HG03097 (cell line): ENCODE data around the gene DDX50.
"Not testable (repeated sequence)": the region's sequence is repeated elsewhere in the genome, so short reads cannot be mapped to it uniquely, and the experiment has no call there.

Experiments used
- ATAC-seq: cut with Tn5 transposase; IDR thresholded peaks from one replicate; pipeline ENCODE4 v1.9.1; 2021; ENCODE audit not compliant: unreplicated experiment, low FRiP score

Gene DDX50, protein sequence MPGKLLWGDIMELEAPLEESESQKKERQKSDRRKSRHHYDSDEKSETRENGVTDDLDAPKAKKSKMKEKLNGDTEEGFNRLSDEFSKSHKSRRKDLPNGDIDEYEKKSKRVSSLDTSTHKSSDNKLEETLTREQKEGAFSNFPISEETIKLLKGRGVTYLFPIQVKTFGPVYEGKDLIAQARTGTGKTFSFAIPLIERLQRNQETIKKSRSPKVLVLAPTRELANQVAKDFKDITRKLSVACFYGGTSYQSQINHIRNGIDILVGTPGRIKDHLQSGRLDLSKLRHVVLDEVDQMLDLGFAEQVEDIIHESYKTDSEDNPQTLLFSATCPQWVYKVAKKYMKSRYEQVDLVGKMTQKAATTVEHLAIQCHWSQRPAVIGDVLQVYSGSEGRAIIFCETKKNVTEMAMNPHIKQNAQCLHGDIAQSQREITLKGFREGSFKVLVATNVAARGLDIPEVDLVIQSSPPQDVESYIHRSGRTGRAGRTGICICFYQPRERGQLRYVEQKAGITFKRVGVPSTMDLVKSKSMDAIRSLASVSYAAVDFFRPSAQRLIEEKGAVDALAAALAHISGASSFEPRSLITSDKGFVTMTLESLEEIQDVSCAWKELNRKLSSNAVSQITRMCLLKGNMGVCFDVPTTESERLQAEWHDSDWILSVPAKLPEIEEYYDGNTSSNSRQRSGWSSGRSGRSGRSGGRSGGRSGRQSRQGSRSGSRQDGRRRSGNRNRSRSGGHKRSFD

DNA sequence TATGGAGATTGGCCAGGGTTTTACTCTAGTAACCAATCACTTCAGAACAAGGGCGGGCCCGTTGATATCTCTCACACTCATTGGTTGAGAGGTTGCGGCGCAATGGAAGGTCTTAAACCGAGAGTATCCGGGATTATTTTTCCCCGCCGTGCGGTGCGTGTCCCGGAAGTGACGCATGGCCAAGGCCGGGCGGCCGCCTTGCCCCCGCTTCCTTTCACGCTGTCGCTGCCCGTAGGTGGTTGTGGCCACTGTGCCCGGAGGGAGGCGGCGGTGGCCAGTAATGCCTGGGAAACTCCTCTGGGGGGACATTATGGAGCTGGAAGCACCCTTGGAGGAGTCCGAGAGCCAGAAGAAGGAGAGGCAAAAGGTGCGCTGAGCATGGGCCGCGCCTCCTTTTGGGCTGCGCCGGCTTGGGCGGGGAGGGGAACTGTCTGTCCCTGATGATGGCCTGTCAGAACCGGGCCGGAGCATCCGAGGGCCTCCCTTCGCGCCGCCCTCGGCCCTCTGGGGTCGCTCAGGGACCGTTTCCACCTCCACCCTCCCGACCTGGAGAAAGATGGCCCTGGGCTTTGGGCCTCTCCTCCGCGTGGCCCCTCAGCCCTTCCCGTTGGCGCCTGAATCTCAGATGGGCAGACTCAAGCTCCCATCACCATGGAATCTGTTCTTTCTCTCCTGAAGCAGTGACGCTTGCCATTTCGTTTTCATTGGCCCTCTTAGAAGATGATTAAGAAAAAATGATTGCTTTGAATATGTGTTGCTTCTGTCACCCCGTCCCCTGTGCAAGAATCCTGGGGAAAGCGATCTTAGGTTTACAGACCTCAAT, at the start of gene DDX50:
TSS of gene DDX50 (plus strand) at position 211 of the 823 bp plus-strand sequence. CDS start at position 281, 70 bp downstream.
- ATAC-seq: peak; percentile 96

DNA sequence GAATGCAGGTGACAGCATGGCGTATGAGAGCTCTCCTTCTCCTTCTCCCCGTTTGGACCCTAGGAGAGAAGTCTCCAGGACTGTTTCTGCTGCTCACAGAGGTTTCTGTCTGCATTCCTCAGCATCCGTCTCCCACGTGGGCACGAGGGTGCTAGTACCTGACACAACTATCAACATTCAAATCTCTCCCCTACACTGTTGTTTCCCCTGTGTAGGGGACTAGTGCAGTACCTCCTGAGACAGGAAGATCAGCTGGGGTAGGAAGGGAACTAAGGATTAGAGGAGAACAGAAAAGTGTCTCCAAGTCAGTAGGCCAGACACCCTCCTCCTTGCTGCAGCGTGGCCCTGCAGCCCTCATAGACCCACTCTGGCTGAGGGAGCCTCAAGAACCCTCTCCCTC, 44.8 kb upstream of the DDX50 start:
- no peak for ATAC-seq

DNA sequence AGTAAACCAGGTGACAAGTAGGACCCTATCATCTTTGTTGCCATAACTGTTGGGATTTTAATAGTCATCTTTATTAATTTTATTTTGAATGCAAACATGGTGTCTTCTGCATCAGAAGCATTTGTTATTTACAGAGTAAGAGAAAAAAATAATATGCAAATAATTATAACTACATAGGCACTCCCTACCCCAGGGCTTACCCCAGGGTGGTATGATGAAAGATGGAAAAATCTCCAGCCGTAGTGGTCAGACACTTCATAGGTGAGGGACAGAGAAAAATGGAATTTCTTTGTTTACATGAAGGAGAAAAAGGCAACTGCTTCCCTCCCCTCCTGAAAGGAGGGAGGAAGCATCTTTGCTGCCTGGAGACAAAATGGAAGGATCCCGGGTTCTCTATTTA, 44.1 kb upstream of the DDX50 start:
- ATAC-seq: no peak

DNA sequence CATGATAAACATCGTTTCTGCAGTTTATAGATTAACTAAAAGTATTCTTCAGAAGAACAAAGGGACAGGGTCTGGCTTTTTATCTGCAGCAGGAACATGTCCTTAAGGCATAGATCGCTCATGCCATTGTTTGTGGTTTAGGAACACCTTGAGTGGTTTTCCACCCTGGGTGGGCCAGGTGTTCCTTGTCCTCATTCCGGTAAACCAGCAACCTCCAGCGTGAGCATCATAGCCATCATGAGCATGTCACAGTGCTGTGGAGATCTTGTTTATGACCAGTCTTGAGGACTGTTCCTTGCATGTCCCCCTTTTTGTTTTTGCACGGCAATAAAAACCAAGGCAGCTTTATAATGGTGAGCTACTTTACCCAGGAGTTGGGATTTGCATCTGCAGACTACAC, 39.9 kb upstream of the DDX50 start:
- ATAC-seq: no peak

DNA sequence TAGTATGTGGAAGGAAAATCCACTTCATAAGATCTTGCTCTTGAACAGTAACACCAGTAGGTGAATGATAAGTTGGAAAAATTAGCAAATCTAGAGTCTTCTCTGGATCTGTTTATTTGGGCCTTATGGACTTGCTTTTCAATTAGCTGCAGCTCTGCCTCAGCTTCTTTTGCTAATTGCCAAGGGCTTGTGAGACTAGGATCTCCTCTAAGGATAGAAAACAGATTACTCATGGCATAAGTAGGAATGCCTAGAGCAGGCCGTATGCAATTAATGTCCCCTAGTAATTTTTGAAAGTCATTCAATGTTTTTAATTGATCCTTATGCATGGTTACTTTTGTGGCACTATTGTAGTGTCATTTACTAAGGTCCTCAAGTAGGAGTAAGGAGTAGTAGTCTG, 36.5 kb upstream of the DDX50 start:
- ATAC-seq: no peak

DNA sequence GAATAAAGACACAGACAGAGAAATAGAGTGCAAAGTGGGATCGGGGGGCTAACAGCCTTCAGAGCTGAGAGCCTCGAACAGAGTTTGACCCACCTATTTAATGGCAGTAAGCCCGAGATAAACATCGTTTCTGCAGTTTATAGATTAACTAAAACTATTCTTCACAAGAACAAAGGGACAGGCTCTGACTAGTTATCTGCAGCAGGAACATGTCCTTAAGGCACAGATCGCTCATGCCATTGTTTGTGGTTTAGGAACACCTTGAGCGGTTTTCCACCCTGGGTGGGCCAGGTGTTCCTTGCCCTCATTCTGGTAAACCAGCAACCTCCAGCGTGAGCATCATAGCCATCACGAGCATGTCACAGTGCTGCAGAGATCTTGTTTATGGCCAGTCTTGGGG, 32.9 kb upstream of the DDX50 start:
- not testable (repeated sequence) for ATAC-seq

DNA sequence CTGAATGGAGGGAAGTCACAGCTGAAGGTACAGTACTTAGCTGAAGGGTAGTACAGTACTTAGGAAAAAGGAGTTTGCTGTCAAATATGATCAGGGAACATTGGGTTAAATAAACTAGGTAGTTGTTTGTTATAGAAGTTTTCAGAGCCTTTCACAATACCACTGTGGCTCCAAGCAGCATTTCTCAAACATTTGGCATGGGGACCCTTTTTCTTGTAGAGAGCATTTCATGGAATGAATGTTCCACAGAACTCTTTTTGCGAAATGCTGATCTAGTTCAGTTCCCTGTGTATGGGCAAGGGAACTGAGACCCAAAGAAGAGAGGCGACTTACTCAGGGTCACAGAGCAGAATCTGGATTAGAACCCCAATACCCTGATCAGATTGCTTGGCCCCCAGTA, 31.5 kb upstream of the DDX50 start:
- no peak for ATAC-seq

DNA sequence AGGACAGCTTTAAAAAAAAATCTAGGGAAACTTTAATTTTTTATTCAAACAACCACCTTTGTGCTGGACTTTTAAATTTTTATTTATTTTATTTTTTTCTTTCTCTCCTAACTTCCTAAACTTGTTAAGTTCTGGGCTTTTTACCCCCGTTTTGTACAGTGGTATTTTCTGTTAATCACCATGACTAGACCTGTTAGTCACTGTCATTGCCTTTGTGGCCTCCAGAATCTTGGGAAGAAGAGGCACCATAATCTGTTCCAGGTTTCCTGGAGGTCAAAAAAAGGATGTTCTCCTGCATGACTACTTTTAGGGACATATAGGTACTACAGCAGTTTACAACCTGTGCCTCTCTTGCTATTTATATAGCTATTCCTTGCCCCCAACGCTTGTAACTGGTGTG, 31.1 kb upstream of the DDX50 start:
- no peak for ATAC-seq

DNA sequence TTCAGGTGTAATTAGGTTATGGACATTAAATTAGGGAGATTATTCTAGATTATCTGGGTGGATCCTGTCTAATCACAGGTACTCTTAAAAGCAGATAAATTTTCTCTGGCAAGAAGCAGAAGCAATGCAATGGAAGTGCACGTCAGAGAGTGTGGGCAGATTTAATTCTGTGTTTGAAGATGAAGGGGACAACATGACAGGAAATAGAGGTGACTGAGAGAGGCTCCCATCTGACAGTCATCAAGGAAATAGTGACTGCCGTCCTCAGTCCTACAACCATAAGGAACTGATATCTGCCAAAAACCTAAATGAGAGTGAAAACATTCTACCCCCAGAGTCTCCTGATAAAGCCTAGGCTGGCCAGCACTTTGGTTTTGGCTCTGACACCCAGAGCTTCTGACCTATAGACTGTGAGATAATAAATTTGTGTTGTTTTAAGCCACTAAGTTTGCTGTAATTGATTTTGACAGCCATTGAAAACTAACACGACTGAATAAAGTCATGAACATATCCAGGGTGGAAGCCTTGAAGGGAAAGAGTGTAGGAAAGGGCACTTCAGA, 30.5 kb upstream of the DDX50 start:
- ATAC-seq: no peak

DNA sequence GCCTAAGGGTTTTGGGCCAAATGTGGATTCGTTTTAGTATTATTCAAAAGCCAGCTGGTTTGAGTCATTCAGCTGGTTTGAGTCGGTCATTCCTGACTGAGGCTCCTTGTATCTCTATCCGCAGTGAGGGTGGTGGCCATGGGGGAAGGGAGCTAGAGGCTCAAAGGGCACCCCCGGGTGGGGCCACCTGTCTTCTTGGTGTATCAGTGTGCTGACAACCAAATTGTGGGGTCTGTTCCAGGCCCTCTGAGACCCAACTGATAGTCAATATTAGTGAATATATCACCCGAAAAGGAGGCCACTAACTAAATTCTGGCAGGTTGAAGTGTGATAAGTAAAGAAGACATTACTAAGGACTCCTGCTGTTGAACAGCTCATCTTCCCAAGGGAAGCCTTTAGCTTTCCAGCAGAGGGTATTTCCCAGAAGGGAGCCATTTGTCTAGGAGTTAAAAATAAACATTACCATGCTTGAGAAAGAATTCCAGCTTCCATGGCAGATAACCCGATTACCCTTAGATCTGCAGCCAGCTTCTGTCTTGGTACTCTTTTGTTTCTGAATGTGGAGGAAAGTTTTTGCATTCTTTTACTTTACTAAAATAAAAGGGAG, 29.9 kb upstream of the DDX50 start:
- no peak for ATAC-seq

DNA sequence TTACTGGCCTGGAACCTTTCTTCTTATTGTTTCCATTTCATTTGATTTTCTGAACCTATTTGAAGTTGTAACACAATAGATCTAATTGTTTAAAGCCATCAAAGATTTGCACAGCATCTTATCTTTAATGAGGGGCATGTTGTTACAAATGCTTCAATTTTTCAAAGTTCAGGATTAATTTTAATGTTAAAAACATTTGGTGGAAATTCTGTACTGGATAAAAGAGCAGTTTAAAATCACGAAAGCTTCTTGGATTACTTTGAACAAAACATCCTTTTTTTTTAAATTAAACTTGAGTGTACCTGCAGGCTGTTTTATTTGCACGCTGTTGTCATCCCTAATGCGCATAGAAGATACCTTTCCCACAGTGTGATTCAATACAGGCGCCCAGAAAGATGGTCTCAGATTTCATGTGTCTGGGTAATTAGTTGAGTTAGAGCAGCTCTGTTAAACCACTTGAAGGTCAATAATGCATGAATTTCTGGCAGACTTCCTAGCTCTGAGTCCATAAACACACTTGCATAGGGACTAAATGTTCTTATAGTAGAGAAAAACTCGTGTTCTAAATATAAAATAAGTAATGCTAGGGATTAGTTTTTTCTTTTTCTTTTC, 29.3 kb upstream of the DDX50 start:
- ATAC-seq: no peak

DNA sequence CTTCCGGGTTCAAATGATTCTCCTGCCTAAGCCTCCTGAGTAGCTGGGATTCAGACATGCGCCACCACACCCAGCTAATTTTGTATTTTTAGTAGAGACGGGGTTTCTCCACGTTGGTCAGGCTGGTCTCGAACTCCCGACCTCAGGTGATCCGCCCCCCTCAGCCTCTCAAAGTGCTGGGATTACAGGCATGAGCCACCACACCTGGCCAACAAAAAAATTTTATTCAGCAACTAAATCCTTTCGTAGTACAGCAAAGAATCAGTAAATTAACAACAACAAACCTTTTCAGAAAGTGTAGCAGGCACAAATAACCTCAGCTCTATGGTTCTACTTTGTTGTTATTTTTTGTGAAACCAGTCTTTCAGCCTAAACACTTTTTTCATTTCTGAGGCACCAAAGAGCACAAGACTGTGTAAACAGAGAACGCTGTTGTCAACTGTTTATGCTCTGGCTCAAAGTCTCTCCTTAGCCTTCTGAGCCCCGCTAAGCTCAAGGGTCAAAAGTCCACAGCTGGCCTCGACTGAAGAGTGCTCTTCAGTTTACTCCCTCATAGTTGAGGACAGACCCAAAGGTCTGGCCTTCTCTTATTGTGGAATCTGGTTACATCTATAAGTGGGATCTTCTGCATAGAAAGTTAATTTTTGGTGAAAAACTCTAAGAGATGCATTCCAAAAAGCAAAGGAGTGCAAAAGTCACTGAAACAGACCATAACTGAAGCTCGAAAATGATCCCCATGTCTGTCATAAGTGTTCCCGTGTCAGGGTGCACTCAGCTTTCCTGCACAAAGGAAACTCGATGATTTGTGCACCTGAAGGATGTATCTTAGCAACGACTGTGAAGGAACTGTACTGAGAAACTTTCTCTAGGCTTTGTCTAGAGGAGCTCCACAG, 24.6 kb upstream of the DDX50 start:
- no peak for ATAC-seq

DNA sequence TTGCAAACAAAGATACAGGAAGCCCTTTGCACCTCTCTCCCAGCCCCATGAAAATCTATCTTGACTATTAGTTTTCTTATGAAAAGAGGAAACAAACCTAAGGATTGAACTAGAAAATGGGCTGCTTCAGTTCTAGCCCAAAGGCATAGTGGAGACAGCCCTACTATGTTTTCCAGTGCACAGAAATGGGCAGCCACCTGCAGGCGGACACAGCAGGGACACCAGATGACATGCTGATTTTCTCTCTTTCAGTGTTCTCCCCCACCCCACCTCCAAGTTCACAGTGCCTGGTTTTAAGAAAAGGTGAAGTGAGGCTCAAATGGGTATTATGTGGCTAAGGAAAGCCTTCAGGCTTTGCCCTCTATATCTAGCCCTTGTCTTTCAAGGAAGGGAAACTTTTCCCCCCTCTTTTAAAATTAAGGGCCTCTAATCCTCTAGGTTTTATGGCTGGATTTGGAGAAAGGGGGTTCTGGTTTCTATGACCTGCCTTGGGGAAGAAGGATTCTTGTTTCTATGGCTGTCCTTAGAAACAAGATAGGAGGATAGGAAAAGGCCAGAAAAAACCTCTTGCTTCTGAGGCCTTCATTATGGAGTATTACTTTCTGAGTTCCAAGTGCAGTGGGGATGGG, 23.5 kb upstream of the DDX50 start:
- no peak for ATAC-seq

DNA sequence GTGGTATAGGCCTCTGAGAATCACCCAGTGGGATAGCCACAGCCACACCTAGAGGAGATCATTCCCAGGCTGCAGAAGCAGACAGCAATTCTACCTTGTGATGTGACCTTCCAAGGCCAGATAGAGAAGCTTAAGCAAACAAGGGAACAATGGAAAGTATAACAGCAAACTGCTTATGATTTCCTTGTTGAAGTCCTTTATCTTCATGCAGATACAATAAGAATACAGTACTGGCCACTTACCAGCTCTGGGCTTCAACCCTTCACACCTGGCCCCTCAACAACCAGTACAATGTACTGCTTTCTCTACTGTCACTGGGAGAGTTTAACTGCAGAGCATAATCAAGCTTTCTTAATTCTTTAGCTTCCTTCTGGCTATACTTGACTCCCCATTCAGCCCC, 22.6 kb upstream of the DDX50 start:
- no peak for ATAC-seq

DNA sequence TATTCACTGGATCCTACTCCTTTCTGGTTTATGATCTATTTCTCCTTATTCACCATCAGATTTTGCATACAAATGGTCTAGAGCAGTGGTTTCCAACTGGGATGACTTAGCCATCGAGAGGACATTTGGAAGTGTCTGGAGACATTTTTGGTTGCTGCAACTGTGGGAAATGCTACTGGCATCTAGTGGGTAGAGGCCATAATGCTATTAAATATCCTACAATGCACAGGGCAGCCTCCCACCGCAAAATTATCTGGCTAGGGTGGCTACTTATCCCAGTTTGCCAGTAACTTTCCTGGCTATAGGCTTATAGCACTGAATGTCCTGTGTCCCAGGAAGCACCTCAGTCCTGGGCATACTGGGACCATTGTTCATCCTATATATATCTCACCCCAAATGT, 21.5 kb upstream of the DDX50 start:
- no peak for ATAC-seq

DNA sequence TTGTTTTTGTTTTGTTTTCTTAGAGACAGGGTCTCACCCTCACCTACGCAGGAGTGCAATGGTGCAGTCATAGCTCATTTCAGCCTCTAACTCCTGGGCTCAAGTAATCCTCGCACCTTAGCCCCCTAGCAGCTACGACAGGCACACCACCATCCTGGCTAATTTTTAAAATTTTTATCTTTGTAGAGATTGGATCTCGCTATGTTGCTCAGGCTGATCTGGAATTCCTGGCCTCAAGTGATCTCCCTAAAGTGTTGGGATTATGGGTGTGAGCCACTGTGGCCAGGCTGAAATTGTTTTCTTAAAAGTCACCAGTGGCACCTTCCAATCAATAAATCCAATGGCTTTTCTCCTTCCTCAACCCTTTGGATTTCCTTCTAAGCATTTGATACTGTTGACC, 20.9 kb upstream of the DDX50 start:
- no peak for ATAC-seq

DNA sequence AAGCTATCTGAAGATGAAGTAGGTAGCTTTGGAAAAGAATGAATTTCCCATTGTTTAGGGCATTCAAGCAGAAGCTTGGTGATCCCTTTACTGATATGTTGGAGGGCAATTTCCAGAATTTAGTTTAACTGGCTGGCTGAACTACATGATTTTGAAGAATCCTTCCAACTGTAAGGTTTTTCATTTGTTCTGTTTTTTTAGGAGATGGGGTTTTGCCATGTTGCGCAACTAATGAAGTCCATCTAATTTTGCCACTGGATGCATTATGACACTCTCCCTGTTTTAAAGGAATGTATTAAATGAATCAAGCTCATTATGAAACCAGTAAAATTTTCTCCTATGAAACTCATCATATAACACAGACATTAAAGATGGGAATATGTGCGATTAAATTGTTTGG, 6.1 kb upstream of the DDX50 start:
- ATAC-seq: no peak

DNA sequence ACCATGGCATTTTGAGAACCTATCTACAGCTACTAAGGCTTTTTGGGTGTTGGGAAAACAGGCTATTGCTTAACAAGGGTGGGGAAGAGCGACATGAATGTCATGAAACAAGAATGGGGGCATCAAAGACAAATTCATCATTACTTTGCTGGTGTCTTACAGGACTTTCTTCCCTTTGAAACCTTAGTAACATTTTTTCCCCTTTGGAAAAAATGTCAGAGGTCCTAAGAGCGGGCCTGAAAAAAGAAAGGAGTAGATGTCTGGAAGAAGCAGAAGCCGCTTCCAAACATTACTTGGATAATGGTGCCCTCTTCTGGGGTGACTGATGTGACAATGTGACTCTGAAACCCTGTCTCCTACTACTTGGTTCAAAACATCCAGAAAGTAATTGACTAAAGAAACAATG, 3.8 kb upstream of the DDX50 start:
- no peak for ATAC-seq
